Tibial nerve (tissue), 4 donors: Measurements from ENCODE around the gene SNX24. TPM values are rescaled to one million over a fixed set of nuclear protein-coding genes. Genes with fewer than 3 reads are reported as not detected.

Source experiments
- DNase-seq, 2 donors: peaks; one replicate each; pipeline ENCODE4 v3.0.0-alpha.2; 2019; ENCODE audit warnings: low spot score in 2 of 2
- H3K27ac ChIP-seq, 4 donors: fragments of 200-600 bp; sonication (generic) in 3 of 4; one replicate each; pipeline ENCODE4 v1.5.1; 2017 to 2019; ENCODE audit warnings: mild to moderate bottlenecking in 1 of 4
- H3K27me3 ChIP-seq, 2 donors: fragments of 200-600 bp; sonication (generic) in 1 of 2; one replicate each; pipeline versions ENCODE4 v1.5.1 to v1.6.0; 2017 to 2019
- H3K36me3 ChIP-seq, 3 donors: fragments of 200-600 bp; sonication (generic); one replicate each; pipeline ENCODE4 v1.5.1; 2018 to 2019
- H3K4me1 ChIP-seq, 4 donors: fragments of 200-600 bp; sonication (generic) in 3 of 4; one replicate each; pipeline ENCODE4 v1.5.1; 2017 to 2019
- H3K4me3 ChIP-seq, 4 donors: fragments of 200-600 bp; sonication (generic) in 3 of 4; one replicate each; pipeline ENCODE4 v1.5.1; 2017 to 2019; ENCODE audit warnings: mild to moderate bottlenecking in 1 of 4, moderate library complexity in 1 of 4
- H3K9me3 ChIP-seq, 4 donors: fragments of 200-600 bp; sonication (generic) in 3 of 4; one replicate each; pipeline ENCODE4 v1.5.1; 2017 to 2019
- EP300 ChIP-seq, 2 donors: sonication (generic); formaldehyde crosslinking; IDR thresholded peaks; one replicate each; pipeline ENCODE4 v1.6.1; 2017; ENCODE audit warnings: antibody characterized with exemption in 2 of 2, mild to moderate bottlenecking in 1 of 2
- POLR2A ChIP-seq, 2 donors: fragments of 450-650 bp; IDR thresholded peaks; one replicate each; pipeline ENCODE4 v1.6.1; 2017; ENCODE audit warnings: antibody characterized with exemption in 2 of 2, mild to moderate bottlenecking in 2 of 2, moderate library complexity in 2 of 2
- WGBS, 2 donors: methylation state at CpG; one replicate each; pipeline ENCODE4 v1.1.5; 2018; 5-methylcytosine and 5-hydroxymethylcytosine counted together
- total RNA-seq, 4 donors: library from RNA; depleted of rRNA; stranded (reverse); fragments of >200 nt; gene quantifications; one replicate each; pipeline ENCODE4 v1.1.0, GENCODE V29; 2016
- TF ChIP-seq, protein P1 (sequence below), 5 experiments: fragments of 200-600 bp in 3 of 5; fragments of 450-650 bp in 2 of 5; sonication (generic) in 3 of 5; IDR thresholded peaks; one replicate each; pipeline ENCODE4 v1.5.1; 2016 to 2019; ENCODE audit warnings: antibody characterized with exemption in 5 of 5, mild to moderate bottlenecking in 3 of 5, moderate library complexity in 2 of 5

SNX24 gene
- total RNA-seq, 4 donors from 2014 or later = 32.0 to 69.5 (median 51.1) TPM

GRCh38 chr5:122978644-122979297 is 133.4 kb downstream of the SNX24 start:
- no peak overlapping the region for H3K4me3 ChIP-seq
- no peaks in the 10 kb centered on the region for H3K9me3 ChIP-seq
- H3K4me1 ChIP-seq = peaks cover 0 to 3% (median 0%) of the 10 kb centered on the region in 4 donors
- H3K27ac ChIP-seq = no peak overlapping the region
- peaks cover 0 to 13% (median 0%) of the 10 kb centered on the region in 3 donors for H3K36me3 ChIP-seq
- H3K27me3 ChIP-seq = no peaks in the 10 kb centered on the region
- no peak for TF ChIP-seq POLR2A (IDR thresholded peaks at IDR 0.05)
- TF ChIP-seq EP300 (IDR thresholded peaks at IDR 0.05) = no peak
- TF ChIP-seq, protein P1, sequence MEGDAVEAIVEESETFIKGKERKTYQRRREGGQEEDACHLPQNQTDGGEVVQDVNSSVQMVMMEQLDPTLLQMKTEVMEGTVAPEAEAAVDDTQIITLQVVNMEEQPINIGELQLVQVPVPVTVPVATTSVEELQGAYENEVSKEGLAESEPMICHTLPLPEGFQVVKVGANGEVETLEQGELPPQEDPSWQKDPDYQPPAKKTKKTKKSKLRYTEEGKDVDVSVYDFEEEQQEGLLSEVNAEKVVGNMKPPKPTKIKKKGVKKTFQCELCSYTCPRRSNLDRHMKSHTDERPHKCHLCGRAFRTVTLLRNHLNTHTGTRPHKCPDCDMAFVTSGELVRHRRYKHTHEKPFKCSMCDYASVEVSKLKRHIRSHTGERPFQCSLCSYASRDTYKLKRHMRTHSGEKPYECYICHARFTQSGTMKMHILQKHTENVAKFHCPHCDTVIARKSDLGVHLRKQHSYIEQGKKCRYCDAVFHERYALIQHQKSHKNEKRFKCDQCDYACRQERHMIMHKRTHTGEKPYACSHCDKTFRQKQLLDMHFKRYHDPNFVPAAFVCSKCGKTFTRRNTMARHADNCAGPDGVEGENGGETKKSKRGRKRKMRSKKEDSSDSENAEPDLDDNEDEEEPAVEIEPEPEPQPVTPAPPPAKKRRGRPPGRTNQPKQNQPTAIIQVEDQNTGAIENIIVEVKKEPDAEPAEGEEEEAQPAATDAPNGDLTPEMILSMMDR (IDR thresholded peaks at IDR 0.05) = no peak
- no peak for DNase-seq
- WGBS, 2 donors = 96 to 98% methylated on average over 5 of the region's 5 CpGs

DNA sequence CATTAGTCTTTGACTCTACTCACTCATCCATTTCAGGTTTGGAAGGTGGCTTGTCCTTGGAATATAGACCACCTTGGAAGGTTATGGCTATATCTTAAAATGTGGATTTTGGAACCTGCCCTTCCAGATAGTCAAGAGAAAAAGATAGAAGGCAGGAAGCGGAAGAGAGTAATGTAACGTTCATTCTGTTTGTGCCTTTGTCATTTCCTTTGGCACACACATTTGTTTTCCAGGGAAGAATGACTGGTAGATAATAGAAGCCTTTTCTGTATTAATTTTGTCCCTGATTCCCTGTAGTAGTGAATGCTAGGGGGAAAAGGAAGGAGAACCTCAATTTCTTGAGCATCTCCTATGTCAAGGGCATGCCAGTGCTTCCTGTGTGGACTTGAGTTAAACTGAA is 136.4 kb downstream of the SNX24 start:
- peaks cover 0 to 3% (median 0%) of the 10 kb centered on the region in 4 donors for H3K4me1 ChIP-seq
- no peak overlapping the region for H3K27ac ChIP-seq
- no peak for TF ChIP-seq EP300 (IDR thresholded peaks at IDR 0.05)
- TF ChIP-seq POLR2A (IDR thresholded peaks at IDR 0.05) = no peak
- TF ChIP-seq, protein P1 (IDR thresholded peaks at IDR 0.05) = no peak
- no peaks in the 10 kb centered on the region for H3K9me3 ChIP-seq
- peaks cover 0 to 6% (median 0%) of the 10 kb centered on the region in 3 donors for H3K36me3 ChIP-seq
- WGBS, 2 donors = 60 to 84% methylated on average over 2 of the region's 2 CpGs
- DNase-seq = no peak
- H3K4me3 ChIP-seq = no peak overlapping the region
- H3K27me3 ChIP-seq = no peaks in the 10 kb centered on the region

DNA sequence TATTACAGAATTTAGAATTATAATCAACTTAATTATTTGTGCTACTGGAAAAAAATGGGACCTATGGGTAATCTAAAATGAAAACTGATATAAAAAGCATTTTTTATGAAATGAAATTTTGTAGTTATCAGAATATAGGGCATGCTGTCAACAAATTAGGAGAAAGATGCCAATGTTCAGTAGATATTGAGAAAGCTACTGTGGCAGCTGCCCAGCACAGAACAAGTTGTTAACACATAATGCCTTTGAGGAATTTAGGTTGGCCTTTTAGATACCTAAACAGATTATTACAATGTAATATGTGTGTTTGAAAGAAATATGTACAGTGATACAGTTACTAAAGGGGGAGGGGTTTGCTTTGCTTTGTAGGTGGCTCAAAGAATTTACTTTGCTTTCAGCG is 137.0 kb downstream of the SNX24 start:
- WGBS, 2 donors = 0% methylated on average over 1 of the region's 1 CpG
- Histone ChIP-seq H3K9me3 (no peaks in the 10 kb centered on the region), H3K27ac (no peak overlapping the region), H3K27me3 (no peaks in the 10 kb centered on the region), H3K36me3 (peaks cover 0 to 6% (median 0%) of the 10 kb centered on the region in 3 donors), H3K4me3 (no peak overlapping the region), H3K4me1 (peaks cover 0 to under 1% (median 0%) of the 10 kb centered on the region in 4 donors)
- DNase-seq = no peak
- TF ChIP-seq EP300 (IDR thresholded peaks at IDR 0.05) (no peak), POLR2A (IDR thresholded peaks at IDR 0.05) (no peak)
- TF ChIP-seq, protein P1 (IDR thresholded peaks at IDR 0.05) = no peak

- Histone ChIP-seq H3K4me3 (no peak overlapping the region), H3K27me3 (no peaks in the 10 kb centered on the region), H3K9me3 (no peaks in the 10 kb centered on the region), H3K4me1 (no peaks in the 10 kb centered on the region), H3K36me3 (peaks cover 0 to 6% (median 0%) of the 10 kb centered on the region in 3 donors), H3K27ac (no peak overlapping the region)
- no peak for TF ChIP-seq EP300 (IDR thresholded peaks at IDR 0.05)
- no peak for TF ChIP-seq POLR2A (IDR thresholded peaks at IDR 0.05)
- TF ChIP-seq, protein P1 (IDR thresholded peaks at IDR 0.05) = no peak
- DNase-seq = no peak
- WGBS, 2 donors = 93 to 96% methylated on average over 3 of the region's 3 CpGs
Observed at GRCh38 chr5:122984425-122984824, 139.0 kb downstream of the SNX24 start.

- 69 to 74% methylated on average over 4 of the region's 4 CpGs for WGBS, 2 donors
- TF ChIP-seq, protein P1 (IDR thresholded peaks at IDR 0.05) = no peak
- TF ChIP-seq EP300 (IDR thresholded peaks at IDR 0.05) (no peak), POLR2A (IDR thresholded peaks at IDR 0.05) (no peak)
- H3K9me3 ChIP-seq = no peaks in the 10 kb centered on the region
Observed at GRCh38 chr5:122985006-122985700, 139.7 kb downstream of the SNX24 start.

More at GRCh38 chr5:122985006-122985700, 139.7 kb downstream of the SNX24 start:
- H3K4me3 ChIP-seq = no peak overlapping the region
- H3K4me1 ChIP-seq = no peaks in the 10 kb centered on the region
- H3K27ac ChIP-seq = no peak overlapping the region
- H3K27me3 ChIP-seq = no peaks in the 10 kb centered on the region
- peaks cover 0 to 6% (median 0%) of the 10 kb centered on the region in 3 donors for H3K36me3 ChIP-seq
- no peak for DNase-seq
